ENCODE data around the gene ARHGEF6. TPM values are rescaled to one million over a fixed set of nuclear protein-coding genes. Genes with fewer than 3 reads are reported as not detected.
A peak's percentile ranks its signal among the peaks of the same experiment; 100 is the strongest.

The ARHGEF6 gene
- total RNA-seq, 2 donors from 2014 or later = 4.1 to 12.7 TPM

GRCh38 chrX:136762820-136763452 is 17.8 kb downstream of the ARHGEF6 start:
- Histone ChIP-seq H3K27me3 (replicated peaks; ENCODE audit: insufficient read depth) (no peaks in the 10 kb centered on the region), H3K4me1 (replicated peaks) (no peaks in the 10 kb centered on the region), H3K27ac (no peak overlapping the region), H3K36me3 (no peaks in the 10 kb centered on the region), H3K4me3 (no peak overlapping the region), H3K9me3 (no peaks in the 10 kb centered on the region)
- WGBS = 75% methylated on average over 2 of the region's 2 CpGs
- DNase-seq (ENCODE audit: low spot score) = no peak
- TF ChIP-seq POLR2A (IDR thresholded peaks at IDR 0.05) (no peak), POLR2AphosphoS5 (IDR thresholded peaks at IDR 0.05) (no peak)
- intact Hi-C loops (cut with DNase I) = no loop called here

DNA sequence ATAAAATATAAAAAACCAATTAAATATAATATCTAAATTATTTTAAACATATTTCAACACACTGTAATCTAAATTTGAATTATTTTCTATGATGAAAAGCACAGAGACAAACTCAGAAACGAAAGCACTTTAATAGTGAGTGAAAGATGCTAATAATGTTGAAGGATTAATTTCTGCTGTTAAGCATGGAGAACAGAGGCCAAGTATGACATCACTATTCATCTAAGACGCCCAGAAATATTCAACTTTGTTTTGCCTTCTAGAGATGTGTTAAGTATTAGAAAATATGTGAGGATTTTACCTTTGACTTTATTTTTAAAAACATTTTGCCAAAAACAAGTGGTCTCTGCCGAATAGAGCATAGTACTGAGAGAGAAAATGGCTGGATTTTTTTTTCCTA is 19.3 kb downstream of the ARHGEF6 start:
- Histone ChIP-seq H3K27me3 (replicated peaks; ENCODE audit: insufficient read depth) (no peaks in the 10 kb centered on the region), H3K36me3 (no peaks in the 10 kb centered on the region), H3K9me3 (no peaks in the 10 kb centered on the region), H3K4me1 (replicated peaks) (no peaks in the 10 kb centered on the region), H3K27ac (no peak overlapping the region), H3K4me3 (no peak overlapping the region)
- 58% methylated on average over 3 of the region's 3 CpGs for WGBS
- TF ChIP-seq POLR2AphosphoS5 (IDR thresholded peaks at IDR 0.05) = no peak
- TF ChIP-seq, protein P1, sequence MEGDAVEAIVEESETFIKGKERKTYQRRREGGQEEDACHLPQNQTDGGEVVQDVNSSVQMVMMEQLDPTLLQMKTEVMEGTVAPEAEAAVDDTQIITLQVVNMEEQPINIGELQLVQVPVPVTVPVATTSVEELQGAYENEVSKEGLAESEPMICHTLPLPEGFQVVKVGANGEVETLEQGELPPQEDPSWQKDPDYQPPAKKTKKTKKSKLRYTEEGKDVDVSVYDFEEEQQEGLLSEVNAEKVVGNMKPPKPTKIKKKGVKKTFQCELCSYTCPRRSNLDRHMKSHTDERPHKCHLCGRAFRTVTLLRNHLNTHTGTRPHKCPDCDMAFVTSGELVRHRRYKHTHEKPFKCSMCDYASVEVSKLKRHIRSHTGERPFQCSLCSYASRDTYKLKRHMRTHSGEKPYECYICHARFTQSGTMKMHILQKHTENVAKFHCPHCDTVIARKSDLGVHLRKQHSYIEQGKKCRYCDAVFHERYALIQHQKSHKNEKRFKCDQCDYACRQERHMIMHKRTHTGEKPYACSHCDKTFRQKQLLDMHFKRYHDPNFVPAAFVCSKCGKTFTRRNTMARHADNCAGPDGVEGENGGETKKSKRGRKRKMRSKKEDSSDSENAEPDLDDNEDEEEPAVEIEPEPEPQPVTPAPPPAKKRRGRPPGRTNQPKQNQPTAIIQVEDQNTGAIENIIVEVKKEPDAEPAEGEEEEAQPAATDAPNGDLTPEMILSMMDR (IDR thresholded peaks at IDR 0.05) = no peak
- TF ChIP-seq POLR2A (IDR thresholded peaks at IDR 0.05) = no peak
- intact Hi-C loops (cut with DNase I) = no loop called here
- DNase-seq (ENCODE audit: low spot score) = no peak

- Histone ChIP-seq H3K4me1 (replicated peaks) (no peaks in the 10 kb centered on the region), H3K27me3 (replicated peaks; ENCODE audit: insufficient read depth) (no peaks in the 10 kb centered on the region), H3K36me3 (no peaks in the 10 kb centered on the region), H3K4me3 (no peak overlapping the region), H3K27ac (no peak overlapping the region), H3K9me3 (no peaks in the 10 kb centered on the region)
- 64% methylated on average over 2 of the region's 2 CpGs for WGBS
- intact Hi-C loops (cut with DNase I) = no loop called here
- DNase-seq (ENCODE audit: low spot score) = no peak
- TF ChIP-seq, protein P1 (IDR thresholded peaks at IDR 0.05) = no peak
- TF ChIP-seq POLR2A (IDR thresholded peaks at IDR 0.05) (no peak), POLR2AphosphoS5 (IDR thresholded peaks at IDR 0.05) (no peak)
These were observed 20.8 kb downstream of the ARHGEF6 start for GRCh38 chrX:136759968-136760367.

DNA sequence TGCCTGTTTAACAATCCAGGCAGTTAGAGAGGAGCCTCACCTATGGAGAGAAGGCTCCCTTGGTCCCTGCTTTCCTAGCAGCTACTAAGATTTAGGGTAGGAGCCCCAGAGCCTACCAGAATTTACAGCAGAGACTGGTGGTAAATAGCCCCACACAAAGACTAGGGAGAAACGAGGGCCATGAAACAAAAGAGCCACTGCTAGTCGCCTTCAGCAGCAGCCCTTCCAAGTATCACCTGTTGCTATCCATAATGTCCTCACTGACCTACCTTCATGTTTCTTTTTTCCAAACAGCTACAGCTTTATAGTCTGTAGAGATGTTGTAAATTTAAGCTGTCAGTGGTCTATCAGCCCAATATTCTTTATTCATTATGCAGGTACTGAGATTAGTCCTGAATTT is 25.3 kb downstream of the ARHGEF6 start:
- Histone ChIP-seq H3K27me3 (replicated peaks; ENCODE audit: insufficient read depth) (no peaks in the 10 kb centered on the region), H3K36me3 (no peaks in the 10 kb centered on the region), H3K9me3 (no peaks in the 10 kb centered on the region), H3K4me3 (no peak overlapping the region), H3K27ac (no peak overlapping the region), H3K4me1 (replicated peaks) (no peaks in the 10 kb centered on the region)
- TF ChIP-seq POLR2AphosphoS5 (IDR thresholded peaks at IDR 0.05) (no peak), POLR2A (IDR thresholded peaks at IDR 0.05) (no peak)
- TF ChIP-seq, protein P1 (IDR thresholded peaks at IDR 0.05) = no peak
- intact Hi-C loops (cut with DNase I) = no loop called here
- 73% methylated on average over 2 of the region's 2 CpGs for WGBS
- DNase-seq (ENCODE audit: low spot score) = no peak

DNA sequence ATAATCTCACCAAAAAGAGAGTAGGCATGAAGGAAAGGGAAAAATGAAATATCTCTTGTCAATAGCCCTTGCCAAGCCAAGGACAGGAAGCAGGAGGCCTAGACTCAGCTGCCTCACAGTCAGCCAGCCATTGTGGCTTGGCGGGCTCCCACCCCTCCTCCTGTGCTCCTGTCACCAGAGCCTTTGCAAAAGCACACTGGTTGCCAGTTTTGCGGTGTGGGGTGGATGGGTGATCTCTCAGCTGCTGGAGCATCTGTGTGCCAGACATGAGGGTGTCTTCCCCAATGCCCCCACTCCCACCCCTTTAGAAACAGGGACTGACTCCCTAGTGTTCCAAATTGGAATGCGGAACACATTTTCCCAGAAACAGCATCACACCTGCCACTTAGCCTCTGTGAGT is 26.1 kb downstream of the ARHGEF6 start:
- H3K36me3 ChIP-seq = no peaks in the 10 kb centered on the region
- peak; percentile 3 for DNase-seq (ENCODE audit: low spot score)
- H3K4me1 ChIP-seq (replicated peaks) = no peaks in the 10 kb centered on the region
- no peak overlapping the region for H3K27ac ChIP-seq
- TF ChIP-seq, protein P1 (IDR thresholded peaks at IDR 0.05) = no peak
- no peak for TF ChIP-seq POLR2A (IDR thresholded peaks at IDR 0.05)
- TF ChIP-seq POLR2AphosphoS5 (IDR thresholded peaks at IDR 0.05) = no peak
- H3K27me3 ChIP-seq (replicated peaks; ENCODE audit: insufficient read depth) = no peaks in the 10 kb centered on the region
- no peak overlapping the region for H3K4me3 ChIP-seq
- WGBS = 100% methylated on average over 1 of the region's 3 CpGs
- intact Hi-C loops (cut with DNase I) = no loop called here
- H3K9me3 ChIP-seq = no peaks in the 10 kb centered on the region

All from prostate gland (tissue), 2 donors.